Heart left ventricle (tissue), 16 donors: ENCODE data around the gene MRS2. TPM values are rescaled to one million over a fixed set of nuclear protein-coding genes. Genes with fewer than 3 reads are reported as not detected.
"Not testable (repeated sequence)": the region's sequence is repeated elsewhere in the genome, so short reads cannot be mapped to it uniquely, and the experiment has no call there.

ENCODE experiments used
- ATAC-seq, 4 donors: fragments of 200-7000 bp; cut with Tn5 transposase; one replicate each; pipeline ENCODE4 v1.9.1; 2020 to 2022; ENCODE audit warnings: moderate library complexity in 4 of 4, mild to moderate bottlenecking in 3 of 4, moderate number of reproducible peaks in 1 of 4
- DNase-seq, 5 donors: peaks; one replicate each; pipeline ENCODE4 v3.0.0-alpha.2; 2020
- H3K27ac ChIP-seq, 12 donors: fragments of 200-600 bp; sonication (generic) in 4 of 12; one replicate each; pipeline versions ENCODE4 v1.5.0 to v1.8.0; 2016 to 2022; ENCODE audit warnings: mild to moderate bottlenecking in 2 of 12
- H3K27me3 ChIP-seq, 9 donors: fragments of 200-600 bp; sonication (generic) in 2 of 9; one replicate each; pipeline versions ENCODE4 v1.5.1 to v1.8.0; 2016 to 2022; ENCODE audit warnings: mild to moderate bottlenecking in 3 of 9
- H3K36me3 ChIP-seq, 9 donors: fragments of 200-600 bp; sonication (generic) in 2 of 9; one replicate each; pipeline versions ENCODE4 v1.5.0 to v1.8.0; 2018 to 2022; ENCODE audit warnings: mild to moderate bottlenecking in 2 of 9
- H3K4me1 ChIP-seq, 12 donors: fragments of 200-600 bp; sonication (generic) in 4 of 12; one replicate each; pipeline versions ENCODE4 v1.5.0 to v1.8.0; 2016 to 2022; ENCODE audit warnings: mild to moderate bottlenecking in 3 of 12
- H3K4me3 ChIP-seq, 12 donors: fragments of 200-600 bp; sonication (generic) in 4 of 12; one replicate each; pipeline versions ENCODE4 v1.5.0 to v1.8.0; 2017 to 2022; ENCODE audit warnings: mild to moderate bottlenecking in 9 of 12, moderate library complexity in 4 of 12
- H3K9me3 ChIP-seq, 12 donors: fragments of 200-600 bp; sonication (generic) in 4 of 12; one replicate each; pipeline versions ENCODE4 v1.5.0 to v1.8.0; 2016 to 2022; ENCODE audit warnings: mild to moderate bottlenecking in 1 of 12
- POLR2A ChIP-seq, 2 donors: fragments of 450-650 bp; IDR thresholded peaks; one replicate each; pipeline ENCODE4 v1.6.1; 2017; ENCODE audit warnings: antibody characterized with exemption in 2 of 2, mild to moderate bottlenecking in 2 of 2, moderate library complexity in 2 of 2
- WGBS, 4 donors: extraction: QIAGEN DNeasy Blood & Tissue Kit in 2 of 4; methylation state at CpG; one replicate each; pipeline versions ENCODE4 v1.1.5 to v1.1.7; 2013 to 2018; 5-methylcytosine and 5-hydroxymethylcytosine counted together
- intact Hi-C, 10 donors: fragments of 100-400 bp; cut with DNase I; formaldehyde crosslinking; loops; one replicate each; pipeline versions ENCODE4 v1.11.1 to v1.14.2; 2022
- polyA plus RNA-seq, 2 donors: library from polyadenylated mRNA; stranded (reverse); fragments of 200-250 nt; gene quantifications; one replicate each; pipeline ENCODE4 v1.2.3, GENCODE V29; 2013
- total RNA-seq, 9 donors: library from RNA; depleted of rRNA in 2 of 9; stranded (reverse); fragments of >200 nt in 2 of 9; fragmentation: NEBNext Ultra II Directional in 3 of 9; extraction: Animal tissue kit (Norgen Biotek cat#: 25700) in 3 of 9; gene quantifications; one replicate each; pipeline versions ENCODE4 v1.1.0 to v1.2.4, GENCODE V29; 2016 to 2023
- TF ChIP-seq, protein P1 (sequence below), 12 donors: fragments of 200-600 bp; sonication (generic) in 4 of 12; IDR thresholded peaks; one replicate each; pipeline versions ENCODE4 v1.5.0 to v1.8.0; 2018 to 2022; ENCODE audit warnings: antibody characterized with exemption in 12 of 12, mild to moderate bottlenecking in 5 of 12
- donor health status: ischemic (EF 13 %, LVEDD 7.1; RV severe dilation, severe dysfunction).
- donor health status: healthy with polysubstance abuse.
- donor health status: DM: no; HTN: yes; CAD: no.
- donor health status: DM: no; HTN: no; CAD: no.
- donor health status: ischemic (EF 25% LVEDD 6.9; RV normal size, moderate dysfunction).
- donor health status: ischemic (EF 25% LVEDD 5.7; RV mildly dilated, moderate dysfunction).
- donor health status: healthy.
- donor health status: DM: yes; HTN: yes; CAD: no.
- donor health status: ischemic (EF 35%, LVEDD 5.7; RV mildly dilated, moderate dysfunction).
- donor health status: nonischemic (EF 11% LVEDD 7.7; RV severe dilation, severe dysfunction).
- donor health status: DM: yes; HTN: yes; CAD: no.
- donor health status: PGD.
- donor health status: ischemic (EF 29% LVEDD 5.4; RV normal size, mild dysfunction).
- donor health status: nonischemic (EF 23%, LVEDD 6.1; RV moderate dilation, normal function).

Gene MRS2
- total and polyA plus RNA-seq, 11 donors = 24.4 to 61.3 (median 40.2) TPM

DNA sequence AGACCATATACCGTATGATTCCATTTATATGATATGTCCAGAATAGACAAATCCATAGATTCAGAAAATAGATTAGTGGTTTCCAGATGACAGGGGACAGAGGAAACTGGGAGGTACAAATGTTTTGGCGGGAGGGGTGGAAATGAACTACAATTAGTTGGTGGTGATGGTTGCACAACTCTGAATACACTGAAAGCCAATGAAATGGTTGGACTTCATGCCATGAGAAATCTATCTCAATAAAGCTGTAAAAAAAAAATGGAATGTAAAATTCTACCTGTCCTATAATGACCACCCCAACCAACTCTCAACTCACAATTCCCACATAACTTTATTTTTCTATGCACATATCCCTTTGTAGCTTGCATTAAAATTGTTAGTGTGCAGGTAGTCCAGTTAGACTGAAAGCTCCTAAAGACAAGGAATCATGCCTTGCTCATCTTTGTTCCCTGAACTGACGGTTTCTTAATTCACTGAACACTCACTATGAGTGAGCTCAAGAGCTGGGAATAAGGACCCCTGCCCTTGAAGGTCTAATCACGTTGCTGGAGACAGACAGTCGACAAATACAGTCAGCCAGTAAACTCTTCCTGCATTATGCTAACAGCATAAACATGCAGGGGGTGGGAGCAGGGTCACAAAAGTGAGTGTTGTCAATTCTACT is 46.3 kb upstream of the MRS2 start:
- no peak overlapping the region for H3K27ac ChIP-seq
- DNase-seq (no peak), ATAC-seq (no peak)
- H3K27me3 ChIP-seq = peaks cover 0 to 25% (median 9%) of the 10 kb centered on the region in 9 donors
- no peak overlapping the region for H3K4me3 ChIP-seq
- TF ChIP-seq, protein P1, sequence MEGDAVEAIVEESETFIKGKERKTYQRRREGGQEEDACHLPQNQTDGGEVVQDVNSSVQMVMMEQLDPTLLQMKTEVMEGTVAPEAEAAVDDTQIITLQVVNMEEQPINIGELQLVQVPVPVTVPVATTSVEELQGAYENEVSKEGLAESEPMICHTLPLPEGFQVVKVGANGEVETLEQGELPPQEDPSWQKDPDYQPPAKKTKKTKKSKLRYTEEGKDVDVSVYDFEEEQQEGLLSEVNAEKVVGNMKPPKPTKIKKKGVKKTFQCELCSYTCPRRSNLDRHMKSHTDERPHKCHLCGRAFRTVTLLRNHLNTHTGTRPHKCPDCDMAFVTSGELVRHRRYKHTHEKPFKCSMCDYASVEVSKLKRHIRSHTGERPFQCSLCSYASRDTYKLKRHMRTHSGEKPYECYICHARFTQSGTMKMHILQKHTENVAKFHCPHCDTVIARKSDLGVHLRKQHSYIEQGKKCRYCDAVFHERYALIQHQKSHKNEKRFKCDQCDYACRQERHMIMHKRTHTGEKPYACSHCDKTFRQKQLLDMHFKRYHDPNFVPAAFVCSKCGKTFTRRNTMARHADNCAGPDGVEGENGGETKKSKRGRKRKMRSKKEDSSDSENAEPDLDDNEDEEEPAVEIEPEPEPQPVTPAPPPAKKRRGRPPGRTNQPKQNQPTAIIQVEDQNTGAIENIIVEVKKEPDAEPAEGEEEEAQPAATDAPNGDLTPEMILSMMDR (IDR thresholded peaks at IDR 0.05) = no peak
- TF ChIP-seq POLR2A (IDR thresholded peaks at IDR 0.05) = no peak
- WGBS, 4 donors = 62 to 66% (median 64%) methylated on average over 5 of the region's 5 CpGs
- intact Hi-C loops = no loop called here
- H3K4me1 ChIP-seq = peaks cover 0 to 22% (median 9%) of the 10 kb centered on the region in 12 donors
- H3K9me3 ChIP-seq = no peaks in the 10 kb centered on the region
- H3K36me3 ChIP-seq = no peaks in the 10 kb centered on the region

DNA sequence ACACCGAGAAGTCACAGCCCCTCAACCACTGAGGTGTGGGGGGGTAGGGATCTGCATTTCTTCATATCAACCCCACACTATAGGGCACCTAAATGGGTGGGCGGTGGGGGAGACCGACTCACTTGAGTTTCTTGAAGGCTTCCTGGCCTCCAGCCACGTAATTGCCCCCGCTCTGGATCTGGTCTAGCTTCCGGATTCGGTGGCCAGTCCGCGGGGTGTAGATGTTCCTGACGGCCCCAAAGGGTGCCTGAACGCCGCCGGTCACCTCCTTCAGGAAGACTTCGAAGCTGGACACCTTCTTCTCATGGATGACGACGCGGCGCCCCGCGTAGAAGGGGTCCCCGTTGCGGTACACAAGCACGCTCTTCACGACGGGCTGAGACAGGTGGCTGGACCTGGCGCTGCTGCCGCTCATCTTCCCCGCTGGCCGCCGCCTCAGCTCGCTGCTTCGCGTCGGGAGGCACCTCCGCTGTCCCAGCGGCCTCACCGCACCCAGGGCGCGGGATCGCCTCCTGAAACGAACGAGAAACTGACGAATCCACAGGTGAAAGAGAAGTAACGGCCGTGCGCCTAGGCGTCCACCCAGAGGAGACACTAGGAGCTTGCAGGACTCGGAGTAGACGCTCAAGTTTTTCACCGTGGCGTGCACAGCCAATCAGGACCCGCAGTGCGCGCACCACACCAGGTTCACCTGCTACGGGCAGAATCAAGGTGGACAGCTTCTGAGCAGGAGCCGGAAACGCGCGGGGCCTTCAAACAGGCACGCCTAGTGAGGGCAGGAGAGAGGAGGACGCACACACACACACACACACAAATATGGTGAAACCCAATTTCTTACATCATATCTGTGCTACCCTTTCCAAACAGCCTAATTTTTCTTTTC is 45.2 kb upstream of the MRS2 start, which contains the start of gene DCDC2:
DCDC2 (minus strand) TSS at position 724 of the 883 bp plus-strand sequence; CDS start at position 415, 309 bp downstream.
- Histone ChIP-seq H3K9me3 (no peaks in the 10 kb centered on the region), H3K27me3 (peaks cover 0 to 28% (median 11%) of the 10 kb centered on the region in 9 donors)

DNA sequence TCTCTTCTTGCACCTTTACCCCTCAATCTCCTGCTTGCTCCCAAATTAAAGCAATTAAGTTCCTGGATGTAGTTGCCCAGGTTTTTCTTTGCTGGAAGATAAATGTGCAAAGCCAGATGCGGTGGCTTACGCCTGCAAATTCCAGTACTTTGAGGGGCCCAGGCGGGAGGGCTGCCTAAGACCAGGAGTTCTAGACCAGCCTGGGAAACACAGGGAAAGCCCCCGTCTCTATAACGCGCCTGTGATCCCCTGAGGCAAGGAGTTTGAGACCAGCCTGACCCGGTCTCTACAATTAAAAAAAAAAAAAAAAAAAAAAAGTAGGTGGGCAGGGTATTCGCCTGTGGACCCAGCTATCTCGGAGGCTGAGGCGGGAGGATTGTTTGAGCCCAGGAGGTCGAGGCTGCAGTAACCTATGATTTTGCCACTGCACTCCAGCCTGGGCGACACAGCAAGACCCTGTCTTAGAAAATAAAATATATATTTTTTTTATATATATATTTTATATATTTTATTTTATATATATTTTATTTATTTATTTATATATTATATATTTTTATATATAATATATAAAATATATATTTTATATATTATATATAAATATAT is 44.4 kb upstream of the MRS2 start:
- no peak for DNase-seq
- Histone ChIP-seq H3K9me3 (no peaks in the 10 kb centered on the region), H3K4me3 (peak overlapping the region in 6 of 12 donors; percentile 24 to 41 (median 27)), H3K27ac (no peak overlapping the region), H3K27me3 (peaks cover 0 to 33% (median 11%) of the 10 kb centered on the region in 9 donors), H3K36me3 (no peaks in the 10 kb centered on the region), H3K4me1 (peaks cover 0 to 22% (median 9%) of the 10 kb centered on the region in 12 donors)
- intact Hi-C loops = no loop called here
- no peak for ATAC-seq
- WGBS, 4 donors = 54 to 59% (median 55%) methylated on average over 12 of the region's 12 CpGs
- TF ChIP-seq POLR2A (IDR thresholded peaks at IDR 0.05) = no peak
- TF ChIP-seq, protein P1 (IDR thresholded peaks at IDR 0.05) = no peak

More for the DNA sequence above, 45.2 kb upstream of the MRS2 start, which contains the start of gene DCDC2:
- WGBS, 4 donors = 9 to 11% (median 9%) methylated on average over 50 to 61 of the region's 61 CpGs
- peaks cover 0 to 22% (median 9%) of the 10 kb centered on the region in 12 donors for H3K4me1 ChIP-seq
- intact Hi-C loops = no loop called here
- H3K27ac ChIP-seq = no peak within 1 kb of the TSS
- TF ChIP-seq POLR2A (IDR thresholded peaks at IDR 0.05) = no peak
- ATAC-seq (peak in 3 of 4 donors; percentile 14 to 58 (median 20)), DNase-seq (peak in 1 of 5 donors; percentile 56)
- H3K4me3 ChIP-seq = peak within 1 kb of the TSS in 9 of 12 donors; percentile 16 to 41 (median 24)
- H3K36me3 ChIP-seq = no peaks in the 10 kb centered on the region

DNA sequence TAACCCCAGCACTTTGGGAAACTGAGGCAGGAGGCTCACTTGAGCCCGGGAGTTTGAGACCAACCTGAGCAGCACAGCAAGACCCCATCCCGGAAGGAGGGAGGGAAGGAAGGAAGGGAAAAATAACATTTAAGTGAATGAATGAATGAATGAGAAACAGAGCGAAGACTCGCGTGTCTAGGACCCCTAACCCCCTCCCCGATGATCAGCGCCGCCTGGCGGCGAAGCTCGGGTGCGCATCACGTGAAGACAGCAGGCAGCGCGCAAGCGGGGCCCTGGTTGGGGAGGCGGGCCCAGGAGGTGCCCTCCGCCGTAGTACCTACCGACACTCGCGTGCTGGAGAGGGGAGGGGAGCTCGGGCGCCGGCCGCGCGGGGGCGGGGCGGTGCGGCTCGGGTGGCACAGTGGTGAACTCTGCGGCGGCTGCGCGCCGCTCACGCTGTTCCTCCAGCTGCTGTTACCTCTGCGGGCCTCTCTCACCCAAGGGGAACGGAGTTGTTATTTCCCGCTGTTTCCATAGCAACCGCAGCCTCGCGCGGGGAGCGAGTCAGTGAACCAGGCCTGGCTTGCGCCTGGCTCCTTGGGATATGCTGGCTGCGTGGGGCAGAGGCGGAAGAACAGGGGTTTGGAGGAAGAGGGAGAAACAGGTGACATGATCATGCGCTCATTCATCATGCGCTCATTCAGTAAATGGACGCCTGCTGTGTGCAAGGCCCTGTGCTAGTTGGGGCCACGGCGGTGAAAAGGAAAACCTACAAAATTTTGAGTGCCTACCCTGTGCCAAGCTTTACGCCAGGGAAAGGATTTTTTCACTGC is 42.9 kb upstream of the MRS2 start:
- DNase-seq = peak; percentile 11 to 77 (median 51)

DNA sequence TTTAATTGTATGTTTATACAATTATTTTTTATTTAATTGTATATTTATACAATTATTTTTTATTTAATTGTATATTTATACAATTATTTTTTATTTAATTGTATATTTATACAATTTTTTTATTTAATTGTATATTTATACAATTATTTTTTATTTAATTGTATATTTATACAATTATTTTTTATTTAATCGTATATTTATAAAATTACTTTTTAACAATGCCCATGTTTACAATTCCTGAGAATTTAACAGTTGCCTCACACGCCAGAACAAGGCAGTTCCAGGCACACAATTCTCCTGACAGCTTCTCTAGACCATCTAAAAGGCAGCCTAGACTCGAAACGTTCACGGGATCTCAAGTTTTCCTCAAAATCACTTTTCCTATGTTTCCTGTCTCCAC is 40.4 kb upstream of the MRS2 start:
- H3K27ac ChIP-seq, ATAC-seq, DNase-seq, H3K4me3 ChIP-seq, intact Hi-C loops, H3K9me3 ChIP-seq, H3K36me3 ChIP-seq: not testable (repeated sequence)
- WGBS, 4 donors = 75 to 86% (median 85%) methylated on average over 5 of the region's 5 CpGs
- Histone ChIP-seq H3K27me3 (peaks cover 0 to 49% (median 11%) of the 10 kb centered on the region in 9 donors), H3K4me1 (peaks cover 0 to 22% (median 9%) of the 10 kb centered on the region in 12 donors)

More for the DNA sequence above, 42.9 kb upstream of the MRS2 start:
- TF ChIP-seq POLR2A (IDR thresholded peaks at IDR 0.05) = no peak
- TF ChIP-seq, protein P1 (IDR thresholded peaks at IDR 0.05) = peak; percentile 28 to 66 (median 46)
- Histone ChIP-seq H3K4me1 (peaks cover 0 to 22% (median 9%) of the 10 kb centered on the region in 12 donors), H3K27me3 (peaks cover 0 to 43% (median 11%) of the 10 kb centered on the region in 9 donors), H3K9me3 (no peaks in the 10 kb centered on the region), H3K36me3 (no peaks in the 10 kb centered on the region), H3K27ac (no peak overlapping the region), H3K4me3 (peak overlapping the region; percentile 17 to 57 (median 46))
- peak in 3 of 4 donors; percentile 68 to 79 (median 78) for ATAC-seq
- 6 to 11% (median 7%) methylated on average over 35 to 55 of the region's 55 CpGs for WGBS, 4 donors
- intact Hi-C loops = no loop called here

DNA sequence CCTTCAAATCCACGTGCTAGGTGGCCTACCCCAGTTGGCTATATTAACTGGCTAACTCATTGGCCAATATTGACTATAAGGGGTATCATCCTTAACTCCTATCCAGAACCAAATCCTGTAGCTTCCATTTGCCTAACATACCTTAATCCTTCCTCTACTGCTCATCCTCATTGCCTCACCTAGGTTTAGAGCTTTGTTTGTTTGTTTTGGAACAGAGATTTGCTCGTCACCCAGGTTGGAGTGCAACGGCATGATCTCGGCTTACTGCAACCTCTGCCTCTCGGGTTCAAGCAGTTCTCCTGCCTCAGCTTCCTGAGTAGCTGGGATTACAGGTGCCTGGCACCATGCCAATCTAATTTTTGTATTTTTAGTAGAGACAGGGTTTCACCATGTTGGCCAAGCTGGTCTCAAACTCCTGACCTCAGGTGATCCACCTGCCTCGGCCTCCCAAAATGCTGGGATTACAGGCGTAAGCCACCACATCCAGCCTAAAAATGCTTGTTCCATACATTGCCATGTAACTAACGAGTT is 37.6 kb upstream of the MRS2 start:
- WGBS, 4 donors = 75 to 85% (median 80%) methylated on average over 7 to 8 of the region's 8 CpGs
- peaks cover 0 to 42% (median 4%) of the 10 kb centered on the region in 9 donors for H3K27me3 ChIP-seq

More for the DNA sequence above, 37.6 kb upstream of the MRS2 start:
- DNase-seq, H3K36me3 ChIP-seq, intact Hi-C loops, H3K4me1 ChIP-seq, H3K4me3 ChIP-seq, H3K9me3 ChIP-seq, H3K27ac ChIP-seq, ATAC-seq: not testable (repeated sequence)
